GM12878 (cell line): ENCODE results near the gene PRR14L. TPM values are rescaled to one million over a fixed set of nuclear protein-coding genes. Genes with fewer than 3 reads are reported as not detected.
A peak's percentile ranks its signal among the peaks of the same experiment; 100 is the strongest.

Source experiments
- BCL11A ChIP-seq: IDR thresholded peaks from 2 replicates; pipeline ENCODE4 v1.6.1; 2011; ENCODE audit warnings: low read depth, low read length
- CHD4 ChIP-seq: fragments of 200-600 bp; sonication (generic); IDR thresholded peaks from 2 replicates; pipeline ENCODE4 v1.6.1; 2016; ENCODE audit warnings: mild to moderate bottlenecking
- CREM ChIP-seq: IDR thresholded peaks from 2 replicates; pipeline ENCODE4 v1.6.1; 2014; ENCODE audit warnings: antibody characterized with exemption, low read depth
- DPF2 ChIP-seq: fragments of 450-650 bp; IDR thresholded peaks from 2 replicates; pipeline ENCODE4 v1.6.1; 2017; ENCODE audit warnings: mild to moderate bottlenecking
- FOXM1 ChIP-seq: IDR thresholded peaks from 2 replicates; pipeline ENCODE4 v1.6.1; 2012; ENCODE audit warnings: low read depth, mild to moderate bottlenecking, inconsistent platforms, low read length, moderate library complexity
- MXI1 ChIP-seq: fragments of 150-350 bp; IDR thresholded peaks from 2 replicates; pipeline ENCODE4 v1.6.1; 2011; ENCODE audit warnings: low read depth, mild to moderate bottlenecking, inconsistent platforms, low read length, improper control_type of control experiment
- RELA ChIP-seq: fragments of 450-650 bp; IDR thresholded peaks from 2 replicates; pipeline ENCODE4 v1.8.0; 2014; ENCODE audit warnings: borderline replicate concordance; ENCODE audit not compliant: partially characterized antibody
- ZNF217 ChIP-seq: fragments of 450-650 bp; IDR thresholded peaks from 2 replicates; pipeline ENCODE4 v1.6.1; 2017; ENCODE audit warnings: antibody characterized with exemption, mild to moderate bottlenecking
- polyA plus RNA-seq, 11 experiments: library from polyadenylated mRNA; depleted of rRNA in 4 of 11; unstranded in 6 of 11; stranded (reverse) in 5 of 11; fragments of >200 nt; fragmentation: Nextera tagmentation in 4 of 11; fragmentation: Illumina TruSeq in 1 of 11; extraction: Ambion mirVana in 4 of 11; extraction: Trizol in 1 of 11; gene quantifications; 1 replicate in 1 of 11; 2 replicates in 10 of 11; pipeline versions ENCODE4 v1.2.1 to v1.2.3, GENCODE V29; 2011 to 2016; ENCODE audit warnings: inconsistent platforms in 2 of 11, missing spikeins in 2 of 11, low read depth in 1 of 11
- total RNA-seq, 4 experiments: library from RNA; depleted of rRNA in 3 of 4; stranded (reverse); fragments of >200 nt in 3 of 4; fragmentation: Illumina TruSeq in 1 of 4; extraction: Trizol in 1 of 4; gene quantifications; 2 replicates each; pipeline versions ENCODE4 v1.2.1 to v1.2.3, GENCODE V29; 2013 to 2021
- TF ChIP-seq, protein P1 (sequence below), 3 experiments: IDR thresholded peaks in 2 of 3; conservative IDR thresholded peaks in 1 of 3; 2 replicates each; pipeline ENCODE4 v1.5.1; 2011; ENCODE audit warnings: low read depth in 3 of 3, low read length in 3 of 3, mild to moderate bottlenecking in 3 of 3, control low read depth in 2 of 3, moderate library complexity in 2 of 3, inconsistent platforms in 1 of 3, mixed read lengths in 1 of 3; ENCODE audit not compliant: control insufficient read depth in 2 of 3, insufficient read depth in 1 of 3; ENCODE audit errors: extremely low read depth in 1 of 3
- TF ChIP-seq, protein P2 (sequence below): fragments of 450-650 bp; IDR thresholded peaks from 2 replicates; pipeline ENCODE4 v1.6.1; 2017; ENCODE audit warnings: mild to moderate bottlenecking, moderate library complexity
- TF ChIP-seq, protein P3 (sequence below): IDR thresholded peaks from 2 replicates; pipeline ENCODE4 v1.6.1; 2011; ENCODE audit warnings: borderline replicate concordance, low read depth, mild to moderate bottlenecking, moderate library complexity, mixed read lengths, low read length; ENCODE audit not compliant: insufficient read depth; ENCODE audit errors: extremely low read length
- TF ChIP-seq, protein P4 (sequence below): IDR thresholded peaks from 2 replicates; pipeline ENCODE4 v1.6.1; 2012; ENCODE audit warnings: improper control_type of control experiment, low read depth, low read length; ENCODE audit not compliant: insufficient replicate concordance

PRR14L gene
- total and polyA plus RNA-seq, 10 of the 15 experiments (the other 5 are each of a cell fraction or from before 2014, with no cell fraction given) = 4.2 to 49.0 (median 21.4) TPM

DNA sequence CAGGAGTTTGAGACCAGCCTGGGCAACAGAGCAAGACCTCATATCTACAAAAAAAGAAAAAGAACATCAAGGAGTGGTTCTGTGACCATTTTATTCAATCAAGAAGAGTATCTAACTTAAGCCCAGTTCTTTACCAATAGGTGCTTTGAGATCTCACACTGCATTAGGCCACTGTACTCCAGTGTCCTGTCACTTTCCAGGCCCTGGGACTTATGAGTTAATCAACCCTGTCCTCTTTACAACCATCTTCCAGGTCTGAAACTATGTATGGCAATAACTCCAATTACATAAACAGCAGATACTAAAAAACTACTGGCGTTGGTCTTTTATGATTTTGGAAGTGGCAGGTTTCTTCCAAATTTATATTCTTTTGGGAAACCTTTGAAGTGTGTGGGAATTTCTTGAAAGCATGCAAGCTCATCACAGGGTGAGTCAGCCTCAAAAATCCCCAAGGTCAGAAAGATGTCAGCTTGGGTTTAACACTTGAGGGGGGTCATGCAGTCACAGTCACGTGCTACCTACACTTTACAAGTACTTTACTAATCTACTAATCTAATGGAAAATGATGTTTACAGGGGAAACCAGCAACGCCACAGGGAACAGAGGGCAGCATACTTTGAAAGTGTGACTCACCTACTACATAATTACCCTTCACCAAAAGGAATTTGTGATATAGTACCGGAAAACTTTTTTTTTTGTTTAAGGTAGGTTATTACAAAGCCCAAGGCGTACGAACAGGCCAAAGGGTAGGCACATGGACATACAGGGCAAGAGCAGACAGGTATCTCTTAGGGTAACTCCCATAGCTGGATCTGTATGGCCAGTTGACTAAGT, 103.5 kb downstream of the PRR14L start (continued):
- TF ChIP-seq MXI1 (peak; percentile 60; the same call in 1 of the 2 replicates), RELA (peak; percentile 70), BCL11A (peak; percentile 25; the same call in 1 of the 2 replicates), FOXM1 (peak; percentile 45; the same call in 1 of the 2 replicates), ZNF217 (0 out of 2 replicates have a peak, but pooled peaks have one; percentile 53), CHD4 (no peak), CREM (0 out of 2 replicates have a peak, but pooled peaks have one; percentile 64), DPF2 (peak; percentile 76)
- TF ChIP-seq, protein P1, sequence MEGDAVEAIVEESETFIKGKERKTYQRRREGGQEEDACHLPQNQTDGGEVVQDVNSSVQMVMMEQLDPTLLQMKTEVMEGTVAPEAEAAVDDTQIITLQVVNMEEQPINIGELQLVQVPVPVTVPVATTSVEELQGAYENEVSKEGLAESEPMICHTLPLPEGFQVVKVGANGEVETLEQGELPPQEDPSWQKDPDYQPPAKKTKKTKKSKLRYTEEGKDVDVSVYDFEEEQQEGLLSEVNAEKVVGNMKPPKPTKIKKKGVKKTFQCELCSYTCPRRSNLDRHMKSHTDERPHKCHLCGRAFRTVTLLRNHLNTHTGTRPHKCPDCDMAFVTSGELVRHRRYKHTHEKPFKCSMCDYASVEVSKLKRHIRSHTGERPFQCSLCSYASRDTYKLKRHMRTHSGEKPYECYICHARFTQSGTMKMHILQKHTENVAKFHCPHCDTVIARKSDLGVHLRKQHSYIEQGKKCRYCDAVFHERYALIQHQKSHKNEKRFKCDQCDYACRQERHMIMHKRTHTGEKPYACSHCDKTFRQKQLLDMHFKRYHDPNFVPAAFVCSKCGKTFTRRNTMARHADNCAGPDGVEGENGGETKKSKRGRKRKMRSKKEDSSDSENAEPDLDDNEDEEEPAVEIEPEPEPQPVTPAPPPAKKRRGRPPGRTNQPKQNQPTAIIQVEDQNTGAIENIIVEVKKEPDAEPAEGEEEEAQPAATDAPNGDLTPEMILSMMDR (IDR thresholded peaks at IDR 0.05 in 2 of 3, conservative IDR thresholded peaks at IDR 0.05 in 1 of 3; ENCODE audit: control insufficient read depth in 2 of 3, extremely low read depth in 1 of 3, insufficient read depth in 1 of 3, low read depth in 3 of 3, low read length in 3 of 3) = no peak
- TF ChIP-seq, protein P2, sequence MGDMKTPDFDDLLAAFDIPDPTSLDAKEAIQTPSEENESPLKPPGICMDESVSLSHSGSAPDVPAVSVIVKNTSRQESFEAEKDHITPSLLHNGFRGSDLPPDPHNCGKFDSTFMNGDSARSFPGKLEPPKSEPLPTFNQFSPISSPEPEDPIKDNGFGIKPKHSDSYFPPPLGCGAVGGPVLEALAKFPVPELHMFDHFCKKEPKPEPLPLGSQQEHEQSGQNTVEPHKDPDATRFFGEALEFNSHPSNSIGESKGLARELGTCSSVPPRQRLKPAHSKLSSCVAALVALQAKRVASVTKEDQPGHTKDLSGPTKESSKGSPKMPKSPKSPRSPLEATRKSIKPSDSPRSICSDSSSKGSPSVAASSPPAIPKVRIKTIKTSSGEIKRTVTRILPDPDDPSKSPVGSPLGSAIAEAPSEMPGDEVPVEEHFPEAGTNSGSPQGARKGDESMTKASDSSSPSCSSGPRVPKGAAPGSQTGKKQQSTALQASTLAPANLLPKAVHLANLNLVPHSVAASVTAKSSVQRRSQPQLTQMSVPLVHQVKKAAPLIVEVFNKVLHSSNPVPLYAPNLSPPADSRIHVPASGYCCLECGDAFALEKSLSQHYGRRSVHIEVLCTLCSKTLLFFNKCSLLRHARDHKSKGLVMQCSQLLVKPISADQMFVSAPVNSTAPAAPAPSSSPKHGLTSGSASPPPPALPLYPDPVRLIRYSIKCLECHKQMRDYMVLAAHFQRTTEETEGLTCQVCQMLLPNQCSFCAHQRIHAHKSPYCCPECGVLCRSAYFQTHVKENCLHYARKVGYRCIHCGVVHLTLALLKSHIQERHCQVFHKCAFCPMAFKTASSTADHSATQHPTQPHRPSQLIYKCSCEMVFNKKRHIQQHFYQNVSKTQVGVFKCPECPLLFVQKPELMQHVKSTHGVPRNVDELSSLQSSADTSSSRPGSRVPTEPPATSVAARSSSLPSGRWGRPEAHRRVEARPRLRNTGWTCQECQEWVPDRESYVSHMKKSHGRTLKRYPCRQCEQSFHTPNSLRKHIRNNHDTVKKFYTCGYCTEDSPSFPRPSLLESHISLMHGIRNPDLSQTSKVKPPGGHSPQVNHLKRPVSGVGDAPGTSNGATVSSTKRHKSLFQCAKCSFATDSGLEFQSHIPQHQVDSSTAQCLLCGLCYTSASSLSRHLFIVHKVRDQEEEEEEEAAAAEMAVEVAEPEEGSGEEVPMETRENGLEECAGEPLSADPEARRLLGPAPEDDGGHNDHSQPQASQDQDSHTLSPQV = 0 out of 2 replicates have a peak, but pooled peaks have one; percentile 21
- TF ChIP-seq, protein P3, sequence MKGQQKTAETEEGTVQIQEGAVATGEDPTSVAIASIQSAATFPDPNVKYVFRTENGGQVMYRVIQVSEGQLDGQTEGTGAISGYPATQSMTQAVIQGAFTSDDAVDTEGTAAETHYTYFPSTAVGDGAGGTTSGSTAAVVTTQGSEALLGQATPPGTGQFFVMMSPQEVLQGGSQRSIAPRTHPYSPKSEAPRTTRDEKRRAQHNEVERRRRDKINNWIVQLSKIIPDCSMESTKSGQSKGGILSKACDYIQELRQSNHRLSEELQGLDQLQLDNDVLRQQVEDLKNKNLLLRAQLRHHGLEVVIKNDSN = peak; percentile 30
- TF ChIP-seq, protein P4, sequence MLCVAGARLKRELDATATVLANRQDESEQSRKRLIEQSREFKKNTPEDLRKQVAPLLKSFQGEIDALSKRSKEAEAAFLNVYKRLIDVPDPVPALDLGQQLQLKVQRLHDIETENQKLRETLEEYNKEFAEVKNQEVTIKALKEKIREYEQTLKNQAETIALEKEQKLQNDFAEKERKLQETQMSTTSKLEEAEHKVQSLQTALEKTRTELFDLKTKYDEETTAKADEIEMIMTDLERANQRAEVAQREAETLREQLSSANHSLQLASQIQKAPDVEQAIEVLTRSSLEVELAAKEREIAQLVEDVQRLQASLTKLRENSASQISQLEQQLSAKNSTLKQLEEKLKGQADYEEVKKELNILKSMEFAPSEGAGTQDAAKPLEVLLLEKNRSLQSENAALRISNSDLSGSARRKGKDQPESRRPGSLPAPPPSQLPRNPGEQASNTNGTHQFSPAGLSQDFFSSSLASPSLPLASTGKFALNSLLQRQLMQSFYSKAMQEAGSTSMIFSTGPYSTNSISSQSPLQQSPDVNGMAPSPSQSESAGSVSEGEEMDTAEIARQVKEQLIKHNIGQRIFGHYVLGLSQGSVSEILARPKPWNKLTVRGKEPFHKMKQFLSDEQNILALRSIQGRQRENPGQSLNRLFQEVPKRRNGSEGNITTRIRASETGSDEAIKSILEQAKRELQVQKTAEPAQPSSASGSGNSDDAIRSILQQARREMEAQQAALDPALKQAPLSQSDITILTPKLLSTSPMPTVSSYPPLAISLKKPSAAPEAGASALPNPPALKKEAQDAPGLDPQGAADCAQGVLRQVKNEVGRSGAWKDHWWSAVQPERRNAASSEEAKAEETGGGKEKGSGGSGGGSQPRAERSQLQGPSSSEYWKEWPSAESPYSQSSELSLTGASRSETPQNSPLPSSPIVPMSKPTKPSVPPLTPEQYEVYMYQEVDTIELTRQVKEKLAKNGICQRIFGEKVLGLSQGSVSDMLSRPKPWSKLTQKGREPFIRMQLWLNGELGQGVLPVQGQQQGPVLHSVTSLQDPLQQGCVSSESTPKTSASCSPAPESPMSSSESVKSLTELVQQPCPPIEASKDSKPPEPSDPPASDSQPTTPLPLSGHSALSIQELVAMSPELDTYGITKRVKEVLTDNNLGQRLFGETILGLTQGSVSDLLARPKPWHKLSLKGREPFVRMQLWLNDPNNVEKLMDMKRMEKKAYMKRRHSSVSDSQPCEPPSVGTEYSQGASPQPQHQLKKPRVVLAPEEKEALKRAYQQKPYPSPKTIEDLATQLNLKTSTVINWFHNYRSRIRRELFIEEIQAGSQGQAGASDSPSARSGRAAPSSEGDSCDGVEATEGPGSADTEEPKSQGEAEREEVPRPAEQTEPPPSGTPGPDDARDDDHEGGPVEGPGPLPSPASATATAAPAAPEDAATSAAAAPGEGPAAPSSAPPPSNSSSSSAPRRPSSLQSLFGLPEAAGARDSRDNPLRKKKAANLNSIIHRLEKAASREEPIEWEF = peak; percentile 74
